GM21723 (cell line): ENCODE results near the gene FGD6.
"Not testable (repeated sequence)": the region's sequence is repeated elsewhere in the genome, so short reads cannot be mapped to it uniquely, and the experiment has no call there.

ENCODE experiments used
- ATAC-seq: cut with Tn5 transposase; IDR thresholded peaks from one replicate; pipeline ENCODE4 v1.9.1; 2021; ENCODE audit warnings: mild to moderate bottlenecking, moderate library complexity; ENCODE audit not compliant: unreplicated experiment

The FGD6 gene

DNA sequence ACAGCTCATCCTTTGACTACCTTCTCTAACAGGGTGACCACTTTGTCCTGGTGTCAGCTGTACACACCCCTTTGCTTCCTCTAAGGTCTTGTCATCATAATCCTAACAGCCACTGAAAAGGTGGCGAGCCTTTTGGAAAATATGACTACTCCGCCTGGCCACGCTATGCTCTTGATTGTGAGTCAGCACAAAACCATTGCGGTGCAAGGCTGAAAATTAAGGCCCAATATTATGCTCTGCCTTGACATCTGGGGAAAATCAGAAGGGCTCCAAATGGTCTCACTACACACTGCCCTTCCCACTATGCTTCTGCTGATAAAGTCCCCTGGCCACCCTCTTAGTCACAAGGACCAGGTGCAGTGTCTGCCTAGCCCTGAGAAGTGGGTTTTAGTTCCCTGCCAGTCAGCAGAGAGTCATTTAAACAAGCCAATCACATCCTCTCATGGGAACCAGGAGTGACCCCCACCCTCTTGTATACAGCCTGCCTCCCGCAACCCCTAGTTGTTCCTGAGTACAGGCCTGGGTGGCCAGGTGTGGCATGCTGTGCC lies 34.3 kb downstream of the FGD6 start:
- peak; percentile 58 for ATAC-seq

DNA sequence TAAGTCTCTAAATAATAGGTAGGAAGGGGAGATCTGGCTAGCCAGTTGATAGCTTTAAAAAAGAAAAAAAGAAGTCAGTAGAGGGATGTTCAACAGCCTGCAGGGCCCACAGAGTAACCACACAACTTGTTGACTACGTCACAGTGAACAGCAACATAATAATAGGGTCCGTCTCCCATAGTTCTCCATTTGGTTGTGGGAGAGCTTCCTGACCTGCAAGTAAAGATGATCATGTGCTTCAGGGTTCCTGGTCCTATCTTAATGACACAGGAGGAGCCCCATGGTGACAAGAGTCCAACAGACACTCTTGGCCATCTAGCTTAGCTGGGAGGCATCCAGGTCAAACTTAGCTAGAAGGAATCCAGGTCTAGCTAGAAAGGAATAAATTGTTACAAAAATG lies 36.2 kb downstream of the FGD6 start:
- ATAC-seq, result no peak

DNA sequence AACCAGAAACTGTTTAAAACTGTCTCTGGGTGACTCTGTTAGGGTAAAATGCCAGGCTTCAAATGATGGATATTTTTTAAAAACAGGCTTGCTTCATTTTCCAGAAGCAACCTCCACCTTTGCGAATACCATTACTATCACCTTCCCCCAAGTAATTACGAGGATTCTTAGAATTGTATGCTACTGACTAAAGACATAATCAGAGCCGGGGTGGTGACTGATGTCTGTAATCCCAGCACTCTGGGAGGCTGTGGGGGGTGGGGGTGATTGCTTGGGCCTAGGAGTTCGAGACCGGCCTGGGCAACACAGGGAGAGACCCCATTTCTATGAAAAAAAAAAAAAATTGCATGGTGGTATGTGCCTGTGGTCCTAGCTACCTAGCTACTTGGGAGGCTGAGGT lies 38.3 kb downstream of the FGD6 start:
- ATAC-seq, result no peak

DNA sequence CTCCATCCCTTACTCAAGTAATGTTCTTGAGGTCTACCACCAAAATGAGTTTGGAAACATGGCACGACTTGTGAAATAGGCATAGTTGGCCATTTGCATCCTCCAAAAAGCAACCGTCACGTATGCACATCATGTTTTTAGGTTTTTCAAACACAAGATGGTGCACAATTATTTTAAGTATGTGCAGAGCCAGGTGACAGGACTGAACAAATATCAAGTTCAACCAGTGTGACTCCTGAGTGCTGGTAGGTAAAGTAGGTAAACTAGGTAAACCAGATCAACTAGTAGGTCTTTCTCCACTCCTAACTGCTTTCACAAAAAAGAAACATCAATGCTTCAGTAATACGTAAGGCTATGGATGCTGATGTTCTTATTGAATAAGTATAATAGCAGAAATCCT lies 39.1 kb downstream of the FGD6 start:
- no peak for ATAC-seq

DNA sequence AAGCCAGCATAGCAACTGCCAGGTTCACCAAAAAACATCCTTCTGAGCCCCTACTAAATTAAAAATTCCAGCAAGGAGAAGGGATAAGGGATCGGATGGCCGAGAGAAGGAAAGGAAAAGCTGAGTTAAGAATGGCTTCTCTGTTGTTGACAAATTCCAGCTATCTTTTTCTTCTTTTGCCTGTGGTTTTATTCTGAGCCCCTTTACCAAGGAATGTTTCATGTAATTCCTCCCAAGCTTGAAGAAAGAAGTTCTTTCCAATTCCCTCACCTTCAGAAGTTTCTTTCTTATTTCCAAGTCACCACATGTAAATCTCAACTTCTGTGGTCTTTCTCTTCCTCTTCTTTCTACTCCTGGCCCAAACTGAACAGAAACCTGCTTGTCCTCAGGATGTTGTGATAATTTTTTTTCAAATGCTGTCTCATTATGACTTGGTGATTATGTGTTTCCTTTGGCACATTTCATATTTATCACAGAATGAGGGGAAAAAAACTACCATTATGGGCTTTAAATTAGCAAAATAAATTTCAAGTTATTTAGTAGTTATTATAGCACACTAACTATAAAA lies 40.0 kb downstream of the FGD6 start:
- ATAC-seq, result no peak

DNA sequence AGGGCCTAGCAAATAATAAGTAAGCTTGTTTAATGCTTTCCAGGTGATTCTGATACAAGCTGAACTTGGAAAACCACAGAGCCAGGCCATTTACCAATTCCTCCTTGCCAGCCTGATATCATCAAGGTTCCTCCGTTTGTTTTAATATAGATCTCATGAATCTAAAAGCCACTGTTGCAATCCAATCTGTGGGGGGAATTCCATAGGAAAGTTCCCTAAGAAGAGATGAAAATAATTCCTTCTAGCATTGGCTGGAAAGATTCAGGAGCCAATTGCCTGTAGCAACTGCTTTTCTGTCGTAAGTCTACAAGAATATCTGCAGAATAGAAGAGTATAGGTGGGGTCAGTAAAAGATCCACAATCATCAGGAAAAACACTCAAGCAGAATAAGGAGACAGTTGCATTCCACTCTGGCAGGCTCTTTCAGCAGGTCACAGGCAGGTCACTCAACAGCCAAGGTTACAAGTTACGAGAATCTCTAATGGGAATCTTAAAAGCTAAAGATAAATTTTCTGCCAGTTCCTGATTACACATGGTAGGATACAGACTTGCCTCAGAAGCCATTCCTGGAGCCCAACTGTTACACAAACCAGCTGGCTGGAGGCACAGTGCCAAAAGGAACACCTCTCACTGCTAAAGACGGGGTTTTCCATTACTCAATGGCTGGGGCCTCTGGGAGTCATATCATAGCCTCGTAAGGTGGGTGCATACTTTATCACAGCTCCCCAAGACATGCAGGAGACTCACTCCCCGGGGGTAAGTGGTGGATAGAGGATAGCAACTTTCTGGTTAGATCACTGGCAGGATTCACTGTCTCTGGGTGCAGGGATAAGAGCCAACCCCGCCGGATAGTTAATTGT lies 43.6 kb downstream of the FGD6 start:
- no peak for ATAC-seq

DNA sequence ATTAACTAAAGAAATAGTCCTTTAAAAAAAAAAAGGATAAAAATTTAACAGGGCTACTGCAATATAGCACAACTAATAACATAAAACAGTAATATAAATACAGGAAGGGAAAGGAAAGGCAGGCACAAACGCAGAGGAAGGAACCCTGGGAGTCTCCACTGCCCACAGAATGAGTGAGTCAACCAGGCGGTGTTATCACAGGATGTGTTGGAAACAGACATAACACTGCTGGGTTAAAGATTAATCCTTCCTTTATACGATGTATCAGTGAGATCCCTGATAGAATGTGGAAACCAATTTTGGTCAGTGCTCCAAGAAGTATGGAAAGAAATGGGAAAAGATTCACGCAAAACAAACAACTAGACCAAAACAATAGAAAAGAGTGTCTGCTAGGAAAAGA lies 47.9 kb downstream of the FGD6 start:
- ATAC-seq, result no peak

DNA sequence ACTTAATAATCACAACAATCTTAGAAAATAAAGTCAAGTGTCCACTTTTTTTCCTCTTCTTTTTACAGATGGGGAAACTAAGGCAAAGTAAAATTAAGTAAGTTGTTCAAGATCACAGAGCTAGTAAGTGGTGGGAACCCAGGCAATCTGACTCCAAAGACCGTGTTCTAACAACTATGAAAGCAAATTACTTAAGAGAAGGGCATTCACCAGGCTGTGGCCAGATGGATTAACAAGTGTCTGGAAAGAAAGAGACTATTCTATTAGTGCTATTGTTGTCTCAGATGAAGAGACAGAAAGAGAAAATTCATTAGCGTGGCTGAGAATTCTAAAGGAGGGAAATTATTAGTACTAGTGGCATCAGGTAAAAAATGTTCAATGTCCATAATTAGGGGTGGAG lies 48.5 kb downstream of the FGD6 start:
- ATAC-seq, result no peak

DNA sequence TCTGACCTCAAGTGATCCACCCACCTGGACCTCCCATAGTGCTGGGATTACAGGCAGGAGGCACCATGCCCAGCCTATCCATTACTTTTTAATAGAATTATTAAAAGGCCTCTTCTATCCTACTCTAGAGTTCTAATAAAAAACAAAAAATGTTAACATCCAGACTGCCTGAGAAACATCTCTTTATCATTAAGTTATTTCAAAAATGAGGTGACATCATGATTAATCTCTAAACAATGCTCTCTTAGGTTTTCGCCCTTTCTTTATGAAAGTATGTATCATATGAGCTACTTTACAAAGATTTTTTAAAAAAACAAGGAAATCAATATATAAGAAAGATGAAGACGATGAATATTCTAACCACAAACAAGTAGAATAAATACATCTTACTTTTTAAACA lies 52.6 kb downstream of the FGD6 start:
- no peak for ATAC-seq

DNA sequence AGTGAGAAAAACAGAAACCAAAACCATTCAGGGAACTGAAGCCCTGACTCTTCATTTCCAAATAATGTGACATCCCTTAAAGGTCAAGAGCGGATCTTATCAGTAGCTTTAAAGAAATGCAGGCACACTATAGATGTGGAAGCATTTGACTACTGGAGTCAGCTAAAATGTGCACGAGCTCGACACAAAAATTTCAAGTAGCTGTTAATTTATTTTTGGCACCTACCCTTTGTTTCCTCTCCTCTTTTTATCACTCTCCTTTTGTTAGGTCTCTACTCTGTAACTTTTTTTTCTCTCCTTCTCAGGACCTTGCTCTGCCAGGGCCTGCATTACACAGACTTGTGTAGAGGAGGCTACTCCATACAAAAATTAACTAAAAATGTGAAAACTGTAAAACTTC lies 58.3 kb downstream of the FGD6 start:
- ATAC-seq, result no peak

DNA sequence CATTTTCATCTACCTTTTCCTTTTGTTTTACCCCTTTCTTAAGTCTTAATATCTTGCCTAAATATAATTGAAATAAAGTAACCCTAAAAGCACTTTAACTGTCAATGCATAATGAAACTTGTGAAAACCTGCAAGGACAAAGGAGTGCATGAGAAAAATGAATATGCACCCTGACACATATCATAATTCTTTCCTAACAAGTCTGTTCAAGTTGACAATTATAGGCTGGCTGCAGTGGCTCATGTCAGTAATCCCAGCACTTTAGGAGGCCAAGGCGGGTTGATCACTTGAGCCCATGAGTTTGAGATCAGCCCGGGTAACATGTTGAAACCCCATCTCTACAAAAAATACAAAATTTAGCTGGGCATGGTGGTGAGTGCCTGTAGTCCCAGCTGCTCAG lies 65.4 kb downstream of the FGD6 start:
- no peak for ATAC-seq

DNA sequence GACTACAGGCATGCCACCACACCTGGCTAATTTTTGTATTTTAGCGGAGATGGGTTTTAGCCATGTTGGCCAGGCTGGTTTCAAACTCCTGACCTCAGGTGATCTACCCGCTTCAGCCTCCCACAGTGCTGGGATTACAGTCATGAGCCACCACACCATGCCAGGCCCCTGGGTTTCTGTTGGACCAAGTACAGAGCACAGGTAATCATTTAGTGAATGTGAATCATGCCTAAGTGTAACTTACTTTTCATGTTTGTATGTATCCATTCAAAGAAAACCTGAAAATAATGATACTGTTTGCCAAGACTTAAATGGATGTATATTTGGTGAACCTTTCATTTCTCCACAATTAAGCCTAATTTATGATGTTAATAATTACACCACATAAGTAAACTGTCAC lies 65.9 kb downstream of the FGD6 start:
- ATAC-seq, result no peak

DNA sequence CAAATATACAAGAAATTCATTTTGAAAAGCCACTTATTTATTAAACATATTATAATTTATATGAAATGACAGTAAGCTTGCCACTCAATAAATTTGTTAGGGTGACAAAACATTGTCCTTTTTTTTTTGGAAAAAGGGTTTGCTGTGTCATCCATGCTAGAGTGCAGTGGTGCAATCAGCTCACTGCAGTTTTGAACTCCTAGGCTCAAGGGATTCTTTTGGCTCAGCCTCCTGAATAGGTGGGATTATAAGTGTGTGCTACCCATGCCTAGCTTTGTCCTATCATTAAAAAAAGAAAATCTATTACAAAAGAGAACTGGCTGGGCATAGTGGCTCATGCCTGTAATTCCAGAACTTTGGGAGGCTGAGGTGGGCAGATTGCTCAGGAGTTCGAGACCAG lies 66.8 kb downstream of the FGD6 start:
- ATAC-seq, result no peak

DNA sequence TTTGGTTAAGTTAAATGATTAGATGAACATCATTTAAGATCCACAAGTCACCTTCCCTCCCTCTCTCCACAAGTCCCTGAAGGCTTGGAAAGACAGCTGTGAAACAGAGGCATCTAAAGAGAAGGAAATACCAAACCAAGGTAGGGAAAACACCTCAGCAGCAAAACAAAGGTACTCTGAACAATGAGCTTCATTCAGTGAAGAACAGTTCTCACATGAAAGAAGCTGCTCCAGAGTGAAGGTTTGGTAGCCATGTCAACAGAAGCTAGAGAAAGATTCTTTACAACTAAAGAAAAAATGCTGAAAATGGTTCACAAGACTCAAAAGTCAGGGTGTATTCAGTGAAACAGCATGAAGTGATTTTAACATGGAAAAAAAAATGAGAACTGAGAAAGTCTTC lies 69.4 kb downstream of the FGD6 start:
- no peak for ATAC-seq

DNA sequence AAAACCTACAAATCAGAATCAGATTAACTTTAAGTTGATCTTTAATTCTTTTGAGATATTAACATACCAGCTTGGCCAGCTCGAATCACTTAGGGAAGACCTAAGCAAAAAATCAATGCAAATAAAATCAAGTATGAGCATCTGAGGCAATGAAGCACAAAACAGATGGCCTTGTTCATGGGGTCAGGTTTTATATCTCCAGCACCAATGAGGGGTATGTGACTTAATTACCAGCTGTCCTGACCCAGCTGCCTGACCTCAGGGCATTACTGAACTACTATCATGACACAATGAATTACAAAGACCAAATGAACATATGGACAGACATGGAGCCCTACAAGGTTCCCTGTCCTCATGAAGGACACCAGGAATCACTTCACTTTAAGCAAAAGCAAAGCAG lies 70.5 kb downstream of the FGD6 start:
- no peak for ATAC-seq

DNA sequence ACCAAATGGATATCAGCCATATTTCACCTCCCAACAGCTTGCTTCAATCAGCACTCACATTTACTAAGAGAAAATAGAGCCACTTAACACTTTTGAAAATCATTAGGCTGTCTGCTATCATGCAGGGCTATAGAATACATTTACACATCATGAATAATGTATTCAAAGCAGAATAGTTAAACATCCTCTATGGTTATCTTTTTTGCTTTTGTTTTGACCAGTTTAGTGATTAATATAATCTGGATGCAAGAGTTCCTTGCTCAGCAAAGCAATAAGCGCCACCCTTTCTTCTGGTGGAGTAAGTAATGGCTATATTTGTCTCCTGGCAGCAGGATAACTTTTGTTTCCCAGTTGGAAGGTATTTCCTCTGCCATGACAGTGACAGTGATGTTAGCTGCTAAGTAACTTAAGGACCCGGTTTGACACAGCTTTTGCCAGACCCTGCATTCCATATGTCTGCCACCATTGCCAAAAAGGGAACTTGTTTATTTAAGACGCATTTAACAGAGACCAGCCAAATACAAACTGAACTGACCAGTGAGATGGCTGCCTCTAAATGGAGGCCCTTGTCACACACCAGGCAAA lies 73.6 kb downstream of the FGD6 start:
- ATAC-seq, result no peak

DNA sequence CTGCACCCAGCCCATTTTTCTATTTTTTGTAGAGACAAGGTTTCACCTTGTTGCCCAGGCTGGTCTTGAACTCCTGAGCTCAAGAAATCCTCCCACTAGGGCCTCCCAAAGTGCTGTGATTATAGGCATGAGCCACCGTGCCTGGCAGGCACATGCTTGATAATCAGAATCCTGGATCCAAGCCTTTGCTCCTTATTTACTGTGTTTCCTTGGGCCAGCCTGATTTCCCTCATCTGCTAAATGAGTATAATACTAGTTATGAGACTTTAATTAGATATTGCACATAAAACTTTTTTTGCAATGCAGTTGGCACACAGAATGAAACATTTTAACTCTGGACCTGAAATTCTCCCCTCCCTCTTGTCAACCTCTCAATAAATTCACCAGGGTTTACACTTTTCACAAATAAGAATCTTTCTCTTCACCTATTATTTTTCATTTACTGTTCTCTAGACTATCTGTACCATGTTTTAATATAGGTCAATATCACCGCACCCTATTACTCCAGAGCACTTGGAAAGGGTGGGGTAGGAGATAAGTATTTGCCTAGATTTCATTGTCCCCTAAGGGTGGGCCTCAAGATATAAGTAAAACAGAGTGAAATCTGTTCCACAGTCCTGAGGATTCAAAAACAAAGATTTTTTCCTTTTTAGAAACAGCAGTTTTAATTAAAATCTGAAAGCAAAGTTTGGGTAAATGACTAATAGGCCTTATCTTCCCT lies 74.7 kb downstream of the FGD6 start:
- no peak for ATAC-seq

DNA sequence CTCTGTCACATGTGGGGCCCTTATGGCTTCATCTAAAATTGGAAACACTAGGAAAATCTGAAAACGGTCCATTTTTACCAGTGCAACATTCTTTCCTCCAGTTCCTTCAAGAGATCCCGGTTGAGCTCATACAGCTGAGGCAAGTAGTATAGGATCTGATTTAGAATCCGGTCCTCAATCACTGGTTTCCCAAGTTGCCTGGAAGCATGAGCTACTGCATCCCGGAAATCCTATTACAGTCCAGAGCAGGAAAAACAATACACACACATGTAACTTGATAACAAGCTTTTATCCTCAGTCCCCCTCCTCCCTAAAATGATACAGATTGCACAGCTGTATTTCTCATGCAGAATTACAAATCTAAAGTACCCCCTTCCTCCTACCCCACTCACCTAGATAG lies 76.0 kb downstream of the FGD6 start:
- ATAC-seq, result no peak

DNA sequence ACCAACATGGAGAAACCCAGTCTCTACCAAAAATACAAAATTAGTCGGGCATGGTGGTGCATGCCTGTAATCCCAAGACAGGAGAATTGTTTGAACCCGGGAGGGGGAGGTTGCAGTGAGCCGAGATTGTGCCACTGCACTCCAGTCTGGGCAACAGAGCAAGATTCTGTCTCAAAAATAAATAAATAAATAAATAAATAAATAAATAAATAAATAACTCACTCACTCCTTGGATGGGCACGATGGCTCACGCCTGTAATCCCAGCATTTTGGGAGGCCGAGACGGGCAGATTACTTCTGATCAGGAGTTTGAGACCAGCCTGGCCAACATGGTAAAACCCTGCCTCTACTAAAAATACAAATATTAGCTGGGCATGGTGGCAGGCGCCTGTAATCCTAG lies 79.2 kb downstream of the FGD6 start:
- ATAC-seq, result not testable (repeated sequence)

DNA sequence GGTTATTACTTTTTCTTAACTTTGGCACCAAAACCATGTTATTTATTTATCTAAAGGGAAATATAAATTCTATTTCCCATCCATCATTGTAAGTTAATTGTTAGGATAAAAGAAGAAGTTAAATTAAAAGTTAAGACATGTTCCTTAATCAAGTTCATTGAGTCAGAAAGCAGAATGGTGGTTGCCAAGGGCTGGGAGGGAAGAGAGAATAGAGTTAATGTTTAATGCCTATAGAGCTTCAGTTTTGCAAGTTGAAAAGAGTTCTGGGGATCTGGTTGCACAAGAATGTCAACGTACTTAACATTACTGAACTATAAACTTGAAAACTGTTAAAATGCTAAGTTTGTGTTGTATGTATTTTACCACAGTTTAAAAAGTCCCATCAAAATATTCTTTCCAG lies 80.7 kb downstream of the FGD6 start:
- no peak for ATAC-seq

DNA sequence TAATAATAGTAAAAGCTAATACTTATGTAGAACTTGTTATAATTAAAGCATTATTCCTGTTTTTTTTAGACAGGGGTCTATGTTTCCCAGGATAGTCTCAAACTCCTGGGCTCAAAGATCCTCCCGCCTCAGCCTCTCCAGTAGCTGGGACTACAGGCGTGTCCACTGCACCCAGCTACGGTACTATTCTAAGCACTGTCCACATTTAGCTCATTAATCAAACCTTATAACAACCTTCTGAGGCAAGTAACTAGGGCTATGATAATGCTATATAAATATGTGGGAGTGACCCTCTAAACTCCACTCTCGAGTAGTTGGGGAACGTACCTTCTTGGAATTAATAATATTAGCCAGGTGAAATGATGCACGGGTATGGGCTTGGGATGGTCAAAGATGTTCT lies 83.2 kb downstream of the FGD6 start:
- ATAC-seq, result no peak
